Measurements from ENCODE around the gene AP1G1. TPM values are rescaled to one million over a fixed set of nuclear protein-coding genes. Genes with fewer than 3 reads are reported as not detected.

Gene AP1G1
- polyA plus RNA-seq, 3 donors: 6.7 to 43.8 (median 10.7) TPM

GRCh38 chr16:71761097-71761496, 47.5 kb downstream of the AP1G1 start:
- Histone ChIP-seq H4K20me1 (ENCODE audit: insufficient read depth, low read length) (peaks cover 17% of the 10 kb centered on the region), H3K9me3 (replicated peaks in 1 of 2; ENCODE audit: control insufficient read depth in 1 of 2, insufficient read depth in 1 of 2, low read length in 2 of 2) (no peaks in the 10 kb centered on the region), H3K4me2 (replicated peaks; ENCODE audit: extremely low read depth, low read length, poor library complexity, severe bottlenecking) (no peak overlapping the region), H3K27me3 (ENCODE audit: control insufficient read depth in 2 of 2, insufficient read depth in 2 of 2, low read length in 2 of 2) (no peaks in the 10 kb centered on the region), H3K36me3 (replicated peaks in 1 of 2; ENCODE audit: control insufficient read depth in 1 of 2, insufficient read depth in 2 of 2, low read length in 2 of 2) (peaks cover 95 to 96% of the 10 kb centered on the region in 2 donors), H2AFZ (ENCODE audit: insufficient read depth, low read depth, low read length, poor library complexity, severe bottlenecking) (no peak overlapping the region), H3K79me2 (ENCODE audit: insufficient read depth, low read length) (no peaks in the 10 kb centered on the region), H3K4me1 (ENCODE audit: control insufficient read depth in 1 of 2, insufficient read depth in 2 of 2, low read length in 2 of 2) (no peaks in the 10 kb centered on the region), H3K27ac (ENCODE audit: low read depth in 1 of 2, low read length in 2 of 2) (no peak overlapping the region), H3K9ac (ENCODE audit: insufficient read depth, low read length, poor library complexity, severe bottlenecking) (no peak overlapping the region), H3K4me3 (replicated peaks in 1 of 3; ENCODE audit: low read depth in 2 of 3, low read length in 3 of 3) (no peak overlapping the region)
- Mint-ChIP-seq H3K9me3 (no peaks in the 10 kb centered on the region), H3K27ac (no peak overlapping the region), H3K27me3 (ENCODE audit: low read depth in 3 of 3) (no peaks in the 10 kb centered on the region), H3K36me3 (peaks cover 80 to 86% of the 10 kb centered on the region in 2 donors), H3K4me1 (no peaks in the 10 kb centered on the region), H3K4me3 (no peak overlapping the region)
- WGBS (ENCODE audit: insufficient coverage): no CpG with 5 or more reads among the region's 2 CpGs
- no peak for DNase-seq
- intact Hi-C loops (cut with micrococcal nuclease): no loop called here
- TF ChIP-seq CTCF (IDR thresholded peaks at IDR 0.05): no peak

- H3K4me1 Mint-ChIP-seq: no peaks in the 10 kb centered on the region
- H3K27me3 Mint-ChIP-seq (ENCODE audit: low read depth in 3 of 3): no peaks in the 10 kb centered on the region
- no peaks in the 10 kb centered on the region for H3K9me3 Mint-ChIP-seq
- H3K4me2 ChIP-seq (replicated peaks; ENCODE audit: extremely low read depth, low read length, poor library complexity, severe bottlenecking): no peak overlapping the region
- H3K9me3 ChIP-seq (replicated peaks in 1 of 2; ENCODE audit: control insufficient read depth in 1 of 2, insufficient read depth in 1 of 2, low read length in 2 of 2): no peaks in the 10 kb centered on the region
- peaks cover 94 to 96% of the 10 kb centered on the region in 2 donors for H3K36me3 ChIP-seq (replicated peaks in 1 of 2; ENCODE audit: control insufficient read depth in 1 of 2, insufficient read depth in 2 of 2, low read length in 2 of 2)
- 98% methylated on average over 5 of the region's 5 CpGs for WGBS (ENCODE audit: insufficient coverage)
- H4K20me1 ChIP-seq (ENCODE audit: insufficient read depth, low read length): peaks cover 12% of the 10 kb centered on the region
- intact Hi-C loops (cut with micrococcal nuclease): no loop called here
- no peak overlapping the region for H2AFZ ChIP-seq (ENCODE audit: insufficient read depth, low read depth, low read length, poor library complexity, severe bottlenecking)
- no peak overlapping the region for H3K27ac ChIP-seq (ENCODE audit: low read depth in 1 of 2, low read length in 2 of 2)
- no peaks in the 10 kb centered on the region for H3K27me3 ChIP-seq (ENCODE audit: control insufficient read depth in 2 of 2, insufficient read depth in 2 of 2, low read length in 2 of 2)
- peak overlapping the region in 1 of 7 donors; percentile 21 for H3K27ac Mint-ChIP-seq
- H3K79me2 ChIP-seq (ENCODE audit: insufficient read depth, low read length): no peaks in the 10 kb centered on the region
- TF ChIP-seq CTCF (IDR thresholded peaks at IDR 0.05): no peak
- peaks cover 83 to 95% of the 10 kb centered on the region in 2 donors for H3K36me3 Mint-ChIP-seq
- DNase-seq: no peak
- no peak overlapping the region for H3K4me3 Mint-ChIP-seq
- no peak overlapping the region for H3K4me3 ChIP-seq (replicated peaks in 1 of 3; ENCODE audit: low read depth in 2 of 3, low read length in 3 of 3)
- no peak overlapping the region for H3K9ac ChIP-seq (ENCODE audit: insufficient read depth, low read length, poor library complexity, severe bottlenecking)
- H3K4me1 ChIP-seq (ENCODE audit: control insufficient read depth in 1 of 2, insufficient read depth in 2 of 2, low read length in 2 of 2): no peaks in the 10 kb centered on the region
Measured at GRCh38 chr16:71758293-71758760, 50.3 kb downstream of the AP1G1 start.
